ENCODE data around the gene ARL4A. TPM values are rescaled to one million over a fixed set of nuclear protein-coding genes. Genes with fewer than 3 reads are reported as not detected.
A peak's percentile ranks its signal among the peaks of the same experiment; 100 is the strongest.

Gene ARL4A
- total RNA-seq, 1 donor from 2014 or later: 74.1 TPM

DNA sequence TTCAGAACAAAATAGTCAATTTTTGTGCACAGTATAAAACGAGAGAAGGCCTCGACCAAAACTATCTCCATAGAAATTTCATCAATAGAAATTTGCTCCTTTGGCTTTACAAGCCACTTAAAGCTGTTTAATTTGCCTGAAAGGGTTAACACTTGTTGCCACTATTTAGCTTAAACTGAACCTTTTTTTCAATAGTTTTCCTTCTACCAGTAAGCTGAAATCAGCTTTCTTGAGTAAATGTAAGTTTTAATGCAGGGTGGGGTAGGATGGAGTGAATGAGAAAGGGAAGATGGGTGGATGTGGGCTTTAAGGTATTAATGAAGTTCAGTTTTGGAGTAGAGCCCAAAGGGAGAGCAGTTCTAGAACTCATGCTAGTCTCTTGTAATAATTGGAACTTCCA lies 39.5 kb downstream of the ARL4A start:
- no peak for DNase-seq

DNA sequence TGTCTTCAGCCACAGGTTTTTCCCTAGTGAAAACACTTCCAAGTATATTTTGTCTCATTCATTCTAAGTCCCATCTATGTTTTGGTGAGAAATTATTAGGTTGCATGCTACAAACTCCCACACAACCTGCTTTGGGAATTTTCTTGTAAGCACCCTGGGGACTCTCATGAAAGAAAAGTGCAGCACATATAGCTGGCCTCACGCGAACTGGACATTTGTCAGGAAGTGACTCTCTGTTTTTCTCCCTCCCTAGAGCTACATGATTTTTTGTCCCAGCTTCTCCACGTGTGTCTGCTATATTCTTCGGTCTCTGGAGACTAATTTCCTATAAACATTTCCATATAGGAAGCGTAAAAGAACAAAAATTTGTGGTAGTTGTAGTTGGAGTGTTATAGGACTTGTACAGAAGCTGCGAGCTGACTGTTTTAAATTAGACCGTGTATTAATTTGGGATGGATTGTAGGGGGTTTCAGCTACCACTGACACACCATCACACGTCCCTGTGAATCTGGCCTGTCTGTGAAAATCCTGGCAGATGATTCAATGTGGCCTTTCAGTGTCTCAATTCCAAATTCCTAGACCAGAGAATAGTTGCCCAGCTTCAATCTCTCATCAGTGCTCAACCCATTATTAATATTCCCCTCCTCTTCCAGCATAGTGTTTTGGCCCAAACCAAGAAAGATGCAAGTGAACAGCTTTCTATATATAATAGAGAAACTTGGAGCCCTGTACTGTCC lies 40.2 kb downstream of the ARL4A start:
- no peak for DNase-seq

DNA sequence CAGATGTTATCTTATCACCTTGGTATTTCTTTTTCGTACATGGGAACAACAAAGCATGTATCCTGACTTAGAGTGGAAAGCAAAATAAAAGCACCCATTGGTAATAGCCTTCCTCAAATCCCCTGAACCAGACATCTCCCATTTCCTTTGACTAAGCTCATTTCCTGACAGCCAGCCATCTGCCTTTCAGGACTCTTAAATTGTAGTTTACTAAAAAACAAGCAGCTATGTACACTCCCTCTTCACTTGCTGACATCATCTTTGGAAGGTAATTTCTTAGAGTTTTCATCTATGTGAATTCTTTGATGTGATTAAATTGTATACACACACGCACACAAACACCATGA lies 40.7 kb downstream of the ARL4A start:
- DNase-seq: peak; percentile 12

DNA sequence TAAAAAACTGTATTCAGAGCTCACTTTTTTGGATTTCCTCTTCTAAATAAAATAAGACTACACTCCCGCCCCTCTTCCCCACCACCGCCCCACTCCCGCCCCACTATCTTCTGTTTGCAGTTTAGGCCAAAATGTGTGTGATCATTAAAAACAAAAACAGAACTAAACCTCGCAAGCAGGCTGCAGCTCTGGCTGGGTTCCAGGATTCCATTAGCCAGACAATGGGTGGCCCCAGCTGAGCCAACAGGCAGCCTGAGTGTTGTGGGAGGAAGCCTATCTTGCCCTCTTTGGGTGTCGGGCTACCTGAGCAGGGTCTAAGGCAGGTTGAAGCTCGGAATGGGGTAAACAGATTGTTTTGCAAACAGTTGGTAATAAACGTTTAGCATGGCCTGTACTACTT lies 41.7 kb downstream of the ARL4A start:
- no peak for DNase-seq

DNA sequence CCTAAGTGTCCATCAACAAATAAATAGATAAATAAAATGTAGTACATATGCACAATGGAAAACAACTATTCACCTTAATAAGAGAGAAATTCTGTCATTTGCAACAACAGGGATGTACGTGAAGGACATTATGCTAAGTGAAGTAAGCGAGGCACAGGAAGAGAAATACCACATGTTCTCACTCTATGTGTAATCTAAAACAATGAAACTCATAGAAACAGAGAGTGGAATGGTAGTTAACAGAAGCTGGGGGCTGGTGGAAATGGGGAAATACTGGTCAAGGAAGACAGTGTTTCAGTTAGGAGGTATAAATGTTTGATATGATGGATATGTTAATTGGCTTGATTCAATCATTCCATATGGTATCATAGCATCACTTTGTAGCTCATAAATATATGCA lies 43.1 kb downstream of the ARL4A start:
- DNase-seq: no peak

DNA sequence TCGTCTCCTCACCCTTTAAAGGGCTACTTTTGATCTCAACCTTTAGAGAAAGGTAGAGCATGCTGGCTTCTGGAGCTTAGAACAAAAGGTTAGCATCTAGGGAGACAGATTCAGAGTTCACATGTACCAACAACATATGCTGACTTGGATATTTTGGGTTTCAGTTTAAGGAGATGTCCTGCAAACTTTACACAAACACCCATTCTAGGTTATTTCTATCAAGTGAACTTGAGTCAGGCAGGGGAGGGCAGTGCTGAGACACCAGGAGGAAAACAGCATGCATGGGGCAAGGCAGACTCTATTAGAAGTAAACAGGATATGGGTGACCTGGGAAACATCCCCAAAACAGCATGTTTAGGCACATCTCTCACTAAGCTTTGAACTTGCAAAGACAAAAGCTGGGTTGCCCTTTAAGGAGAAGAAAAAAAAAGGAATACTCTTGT lies 43.8 kb downstream of the ARL4A start:
- DNase-seq: no peak

DNA sequence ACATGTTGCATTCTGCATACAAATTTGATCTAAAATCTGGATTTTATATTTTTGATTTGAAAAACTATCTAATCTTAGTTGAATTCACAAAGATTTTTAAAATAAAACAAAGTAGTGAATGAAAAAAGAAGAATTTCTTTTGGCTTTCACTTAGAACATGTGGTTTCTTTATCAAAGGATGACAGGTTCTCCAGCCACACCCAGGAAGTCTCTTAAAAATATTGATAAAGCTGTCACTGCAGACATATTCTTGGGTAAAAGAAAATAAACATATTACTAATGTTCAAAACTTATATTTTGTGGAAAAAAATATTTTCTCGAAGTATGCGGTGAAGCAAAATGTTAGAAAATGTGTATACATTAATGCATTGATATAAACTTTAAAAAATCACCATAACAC lies 44.3 kb downstream of the ARL4A start:
- no peak for DNase-seq

DNA sequence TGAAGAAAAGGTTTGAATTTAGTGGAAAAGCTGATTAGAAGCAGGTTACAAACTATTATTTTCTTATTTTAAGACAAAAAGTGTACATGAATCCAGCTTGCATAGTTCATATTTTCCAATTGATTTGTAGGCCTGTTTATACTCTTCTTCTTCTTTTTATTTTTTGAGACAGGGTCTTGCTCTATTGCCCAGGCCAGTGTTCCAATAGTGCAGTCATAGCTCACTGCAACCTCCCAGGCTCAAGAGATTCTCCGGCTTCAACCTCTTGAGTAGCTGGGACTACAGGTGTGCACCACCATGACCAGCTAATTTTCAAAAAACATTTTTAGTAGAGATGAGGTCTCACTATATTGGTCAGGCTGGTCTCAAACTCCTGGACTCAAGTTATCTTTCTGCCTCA lies 45.0 kb downstream of the ARL4A start:
- DNase-seq: no peak

DNA sequence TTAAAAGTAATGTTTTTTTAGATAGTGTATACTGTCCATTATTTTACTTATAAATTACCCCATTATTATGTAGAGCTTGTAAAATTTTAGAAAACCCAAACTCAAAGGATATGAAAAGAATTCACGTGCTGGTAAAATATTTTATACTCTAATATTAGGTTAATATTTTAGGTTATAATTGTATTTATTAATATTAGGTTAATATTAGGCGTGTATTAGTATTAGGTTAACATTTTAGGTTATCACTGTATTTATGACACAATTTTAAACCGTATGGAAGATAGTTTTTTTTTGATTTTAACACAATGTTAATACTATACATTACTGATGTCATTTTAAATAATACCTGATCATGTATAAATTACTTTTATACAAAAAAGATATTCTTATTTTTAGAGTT lies 48.5 kb downstream of the ARL4A start:
- no peak for DNase-seq

DNA sequence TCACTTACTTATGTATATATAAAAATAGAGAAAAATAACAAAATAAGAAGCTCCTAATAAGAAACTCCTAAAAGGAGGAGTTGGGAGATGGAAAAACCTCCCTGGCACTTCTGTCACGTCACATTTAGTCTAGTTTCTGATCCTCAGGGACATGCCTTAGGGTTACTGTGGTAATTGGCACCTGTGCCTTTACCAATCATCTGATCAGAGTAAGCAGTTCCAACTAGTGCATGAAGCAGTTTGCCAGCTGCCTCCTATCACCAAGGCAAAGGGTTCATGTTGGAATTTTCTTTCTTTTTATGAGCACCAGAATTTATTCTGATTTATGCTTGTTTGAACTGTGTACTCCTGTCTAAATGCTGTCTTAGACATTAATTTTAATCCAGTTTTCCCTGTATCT lies 49.9 kb downstream of the ARL4A start:
- no peak for DNase-seq

DNA sequence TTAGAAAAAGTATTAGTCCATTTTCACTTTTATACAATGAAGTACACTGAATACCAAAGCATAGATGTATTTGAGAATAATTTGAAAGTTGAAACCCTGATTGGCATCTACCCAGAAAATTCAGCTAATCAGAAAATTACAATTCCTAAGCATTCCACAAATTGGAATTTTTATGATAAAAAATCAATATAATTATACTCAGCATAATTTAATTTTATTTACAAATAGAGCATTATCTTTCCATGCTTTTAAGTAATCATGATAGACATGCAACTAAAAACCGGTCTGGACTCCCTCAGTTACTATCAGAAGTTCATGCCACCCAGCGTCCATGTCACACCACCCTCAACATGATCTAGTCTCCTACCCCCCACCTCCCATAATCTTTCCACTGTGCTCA lies 50.4 kb downstream of the ARL4A start:
- no peak for DNase-seq

DNA sequence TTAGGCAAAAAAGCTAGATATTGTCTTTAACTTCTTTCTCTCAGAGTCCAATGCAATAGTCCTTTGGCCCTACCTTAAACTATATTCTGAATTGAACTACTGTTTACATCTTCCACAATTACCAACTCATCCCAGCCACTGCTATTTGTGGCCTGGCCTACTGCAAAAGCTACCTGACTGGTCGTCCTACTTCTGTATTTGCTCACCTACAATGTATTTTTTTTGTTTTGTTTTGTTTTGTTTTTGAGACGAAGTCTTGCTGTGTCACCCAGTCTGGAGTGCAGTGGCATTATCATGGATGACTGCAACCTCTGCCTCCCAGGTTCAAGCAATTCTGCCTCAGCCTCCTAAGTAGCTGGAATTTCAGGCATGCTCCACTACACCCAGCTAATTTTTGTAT lies 51.2 kb downstream of the ARL4A start:
- DNase-seq: no peak

Small RNA genes lying within 50 kb of the gene (small RNA-seq; reads per million reads assigned to genes)
- gene RF00264 (ENCODE audit: low replicate concordance): not detected

Other genes with a start within 250 kb of the ARL4A start
- 0.99 TPM for gene SCIN, start 116.9 kb upstream of the ARL4A start, total RNA-seq

Data from skin of body (tissue), 3 donors.